Epidermal melanocyte (primary cell): ENCODE measurements around the gene FMN1.

Experiments
- DNase-seq: peaks from one replicate; pipeline ENCODE4 v3.0.0; 2011; ENCODE audit warnings: low spot score; ENCODE audit not compliant: insufficient read length

The FMN1 gene

DNA sequence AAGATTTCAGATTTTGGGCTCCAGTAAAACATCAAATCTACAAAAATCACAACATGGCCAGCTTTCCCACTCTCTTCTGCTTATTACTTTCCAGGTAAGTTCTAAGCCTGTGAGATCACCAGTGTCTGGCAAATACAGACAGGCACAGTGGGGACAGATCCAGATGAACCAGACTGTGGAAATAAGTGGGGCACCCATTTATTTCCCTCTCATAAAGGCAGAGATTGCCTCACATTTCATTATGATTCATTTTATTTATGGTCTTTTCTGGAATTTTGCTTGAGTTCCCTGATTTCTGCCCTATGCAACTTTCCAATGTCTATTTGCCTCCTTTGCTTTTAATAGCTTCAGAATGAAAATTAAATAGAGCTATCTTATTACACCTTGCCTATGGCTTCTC is 409.9 kb downstream of the FMN1 start:
- DNase-seq = no peak

DNA sequence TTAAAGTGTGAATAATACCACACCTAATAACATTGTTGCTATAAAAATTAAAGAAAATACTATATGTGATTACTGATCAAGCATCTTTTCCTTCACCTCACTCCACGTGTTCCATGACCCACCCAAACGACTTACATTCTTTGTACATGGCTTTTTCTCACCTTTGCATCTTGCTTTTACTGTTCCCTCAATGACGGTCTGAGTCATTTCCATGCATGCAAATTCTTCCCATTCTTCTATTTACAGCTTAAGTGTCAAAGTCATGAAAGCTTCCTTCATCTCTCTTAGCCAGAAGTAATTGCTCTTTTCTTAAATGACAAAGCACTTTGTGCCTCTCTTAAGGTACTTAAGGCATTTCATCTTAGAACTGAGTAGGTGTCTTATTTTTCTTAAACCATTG is 412.7 kb downstream of the FMN1 start:
- DNase-seq = no peak

DNA sequence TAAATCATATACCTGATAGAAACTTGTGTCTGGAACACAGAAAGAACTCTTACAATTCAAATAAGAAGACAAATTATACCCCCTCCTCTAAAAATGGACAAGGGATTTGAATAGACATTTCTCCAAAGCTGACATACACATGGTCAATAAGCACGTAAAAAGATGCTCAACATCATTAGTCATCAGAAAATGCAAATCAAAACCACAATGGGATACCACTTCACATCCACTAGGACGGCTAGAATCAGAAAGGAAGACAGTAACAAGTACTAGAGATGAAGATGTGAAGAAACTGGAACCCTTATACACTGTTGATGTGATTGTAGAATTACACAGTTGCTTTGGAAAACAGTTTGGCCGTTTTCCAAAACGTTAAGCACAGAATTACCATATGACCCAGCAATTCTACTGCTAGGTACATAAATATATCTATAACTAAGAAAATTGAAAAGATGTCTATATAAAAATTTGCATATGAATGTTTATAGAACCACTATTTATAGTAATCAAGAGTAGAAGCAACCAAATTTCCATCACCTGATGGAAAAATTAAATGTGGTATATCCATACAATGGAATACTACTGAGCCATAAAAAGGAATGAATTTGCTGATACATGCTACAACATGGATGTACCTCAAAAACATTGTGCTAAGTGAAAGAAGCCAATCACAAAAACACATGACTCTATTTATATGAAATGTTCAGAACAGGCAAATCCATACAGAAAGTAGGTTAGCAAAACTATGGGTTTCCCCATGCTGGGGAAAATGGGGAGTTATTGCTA is 415.9 kb downstream of the FMN1 start:
- DNase-seq = no peak

DNA sequence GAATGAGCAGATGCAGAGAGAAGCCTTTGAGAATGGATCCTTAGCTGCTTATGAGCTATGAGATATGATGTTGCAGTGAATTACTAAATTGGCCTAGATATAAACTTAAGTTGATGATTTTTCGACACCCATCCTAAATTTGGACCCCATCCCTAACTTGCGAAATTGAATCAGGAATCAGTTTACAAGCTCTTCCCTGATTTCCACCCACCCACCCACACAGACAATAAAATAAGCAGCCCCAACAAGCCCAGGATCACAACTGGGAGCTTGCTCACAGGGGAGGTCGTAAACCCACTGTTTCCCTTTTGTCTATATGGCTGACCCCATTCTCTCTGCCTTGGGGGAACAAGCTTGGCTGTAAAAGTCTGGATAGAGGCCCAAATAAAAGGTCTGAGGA is 419.4 kb downstream of the FMN1 start:
- DNase-seq = no peak

DNA sequence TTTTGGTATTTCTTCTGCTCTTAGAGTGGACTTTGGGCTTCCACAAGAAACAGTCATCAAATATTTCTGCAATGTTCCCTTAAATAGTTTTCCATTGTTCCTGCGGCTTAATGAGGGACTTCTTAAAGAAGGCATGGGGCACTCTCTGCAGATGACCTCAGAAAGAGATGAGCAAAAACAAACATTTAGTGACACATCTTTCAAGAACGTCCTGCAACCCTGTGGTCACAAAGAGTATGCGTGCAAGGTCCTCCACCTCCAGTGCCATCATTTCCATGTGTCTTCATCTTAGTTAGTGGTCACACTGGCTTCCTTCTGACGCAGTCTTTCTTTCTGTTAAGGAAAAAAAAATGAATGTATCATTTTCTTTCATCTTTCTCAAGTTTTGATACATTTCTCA is 420.5 kb downstream of the FMN1 start:
- peak; percentile 28 for DNase-seq

DNA sequence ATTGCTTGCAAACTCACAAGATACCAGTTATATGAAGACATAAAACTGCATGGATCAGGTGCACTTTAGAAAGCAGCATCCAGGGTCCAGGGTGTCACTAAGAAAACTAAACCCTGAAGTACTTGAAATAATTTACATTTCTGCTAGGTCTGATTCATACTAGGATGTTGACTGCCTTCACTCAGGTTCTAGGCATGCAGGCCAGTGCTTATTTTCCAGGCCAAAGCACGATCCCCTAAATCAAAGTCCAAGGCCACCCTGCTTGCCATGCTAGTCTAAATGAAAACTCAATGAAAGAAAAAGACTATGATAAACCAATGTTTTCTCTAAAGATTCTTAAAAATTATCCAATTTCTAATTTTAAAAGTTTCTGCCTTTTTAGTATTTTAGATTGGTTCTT is 427.3 kb downstream of the FMN1 start:
- no peak for DNase-seq

DNA sequence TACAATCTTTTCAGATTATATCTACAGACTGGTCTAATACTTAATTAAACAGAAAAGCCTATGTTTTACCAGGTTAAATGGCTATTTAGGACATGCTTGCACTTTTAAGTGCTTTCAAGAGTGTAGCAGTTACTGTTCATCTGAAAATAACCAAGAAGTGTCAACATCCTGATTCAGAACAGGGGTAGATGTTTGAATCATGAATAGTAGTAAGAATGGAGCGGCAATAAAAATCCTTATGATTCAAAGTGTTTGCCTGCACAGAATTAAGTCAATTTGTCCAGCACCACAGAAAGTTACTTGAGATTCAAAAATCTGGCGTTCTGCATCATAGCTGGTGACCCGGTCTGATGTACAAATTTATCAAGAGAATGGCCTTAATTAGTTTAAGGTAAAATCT is 428.4 kb downstream of the FMN1 start:
- no peak for DNase-seq

DNA sequence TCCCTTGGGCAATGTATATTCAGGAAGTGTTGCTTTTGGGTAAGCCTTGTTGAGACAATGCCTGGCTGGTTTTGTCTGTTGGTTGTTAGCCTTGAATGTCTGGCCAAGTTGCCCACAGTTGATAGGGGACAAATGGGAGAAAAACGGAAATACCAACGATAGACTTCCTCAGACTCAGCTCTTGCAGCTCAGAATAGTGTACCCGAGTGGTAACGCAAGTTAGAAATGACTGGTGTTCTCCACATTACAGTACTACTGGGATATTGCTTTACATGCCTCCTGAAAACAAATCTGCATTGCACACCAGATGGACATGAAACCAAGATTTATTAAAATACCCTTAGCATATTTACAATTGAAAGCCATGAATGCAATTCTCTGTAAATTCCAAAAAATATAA is 429.3 kb downstream of the FMN1 start:
- DNase-seq = no peak

DNA sequence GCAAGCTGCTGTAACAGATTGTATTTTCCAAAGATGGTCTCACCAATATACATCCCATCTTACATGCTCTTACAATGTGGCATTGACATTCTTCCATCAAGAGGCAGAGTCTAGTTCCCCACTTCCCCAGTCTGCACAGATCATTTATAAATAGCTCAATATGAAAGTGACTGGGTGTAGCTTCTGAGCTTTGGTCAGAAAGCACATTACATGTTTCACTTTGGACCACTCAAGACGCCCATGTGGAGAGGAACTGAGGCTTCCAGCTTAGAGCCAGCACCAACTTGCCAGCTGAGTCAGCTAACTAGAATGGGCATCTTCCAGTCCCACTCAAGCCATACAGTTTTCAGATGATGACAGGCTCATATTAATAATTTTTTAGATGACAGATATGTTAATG is 431.2 kb downstream of the FMN1 start:
- no peak for DNase-seq

DNA sequence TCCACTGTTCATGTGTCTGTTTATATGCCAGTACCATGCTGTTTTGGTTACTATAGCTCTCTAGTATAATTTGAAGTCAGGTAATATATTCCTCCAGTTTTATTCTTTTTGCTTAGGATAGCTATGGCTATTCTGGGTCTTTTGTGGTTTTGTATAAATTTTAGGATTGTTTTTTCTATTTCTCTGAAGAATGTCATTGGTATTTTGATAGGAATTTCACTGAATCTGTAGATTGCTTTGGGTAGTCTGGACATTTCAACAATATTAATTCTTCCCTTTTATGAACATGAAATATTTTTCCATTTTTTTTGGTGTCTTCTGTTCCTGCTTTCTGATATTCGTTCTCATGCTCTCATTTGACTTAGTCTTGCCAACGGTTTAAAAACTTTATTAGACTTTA is 437.1 kb downstream of the FMN1 start:
- DNase-seq = no peak

DNA sequence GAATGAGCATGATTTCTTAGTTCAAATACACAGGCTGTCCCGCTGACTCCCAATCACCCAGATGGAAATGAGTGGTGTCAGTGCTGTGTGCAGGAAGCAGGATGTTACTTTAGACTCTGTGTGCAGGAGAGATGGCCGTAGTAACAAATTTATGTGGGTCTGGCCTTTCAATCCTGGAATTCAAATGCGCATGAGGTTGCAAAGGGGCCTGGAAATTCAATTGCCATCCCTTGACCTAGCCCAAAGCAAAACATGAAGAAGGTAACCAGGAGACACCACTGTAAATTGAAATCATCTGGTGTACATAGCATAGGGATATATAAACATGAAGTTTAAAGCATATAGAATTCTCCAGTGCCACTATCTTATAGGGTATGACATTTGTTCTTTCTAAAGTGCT is 443.5 kb downstream of the FMN1 start:
- DNase-seq = no peak

DNA sequence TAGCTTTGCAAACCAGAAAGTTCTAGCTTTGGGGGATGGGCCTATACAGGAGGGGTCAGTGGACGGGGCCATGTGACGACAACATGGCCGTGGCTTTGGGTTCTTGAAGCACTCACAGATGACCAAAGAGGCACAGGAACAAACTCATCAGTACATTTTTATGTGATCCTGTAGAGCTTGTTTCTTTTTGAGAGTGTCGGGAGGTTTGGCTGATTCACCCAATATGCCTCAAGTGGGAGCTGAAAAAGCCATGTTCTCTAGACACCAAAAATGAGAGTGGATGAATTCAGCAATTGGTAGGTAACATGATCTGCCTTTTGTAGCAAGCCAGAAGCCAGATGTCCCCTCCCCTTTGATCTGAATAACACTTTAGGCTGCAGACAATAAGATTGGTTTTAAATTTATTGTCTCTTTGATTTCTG is 446.6 kb downstream of the FMN1 start:
- DNase-seq = no peak

DNA sequence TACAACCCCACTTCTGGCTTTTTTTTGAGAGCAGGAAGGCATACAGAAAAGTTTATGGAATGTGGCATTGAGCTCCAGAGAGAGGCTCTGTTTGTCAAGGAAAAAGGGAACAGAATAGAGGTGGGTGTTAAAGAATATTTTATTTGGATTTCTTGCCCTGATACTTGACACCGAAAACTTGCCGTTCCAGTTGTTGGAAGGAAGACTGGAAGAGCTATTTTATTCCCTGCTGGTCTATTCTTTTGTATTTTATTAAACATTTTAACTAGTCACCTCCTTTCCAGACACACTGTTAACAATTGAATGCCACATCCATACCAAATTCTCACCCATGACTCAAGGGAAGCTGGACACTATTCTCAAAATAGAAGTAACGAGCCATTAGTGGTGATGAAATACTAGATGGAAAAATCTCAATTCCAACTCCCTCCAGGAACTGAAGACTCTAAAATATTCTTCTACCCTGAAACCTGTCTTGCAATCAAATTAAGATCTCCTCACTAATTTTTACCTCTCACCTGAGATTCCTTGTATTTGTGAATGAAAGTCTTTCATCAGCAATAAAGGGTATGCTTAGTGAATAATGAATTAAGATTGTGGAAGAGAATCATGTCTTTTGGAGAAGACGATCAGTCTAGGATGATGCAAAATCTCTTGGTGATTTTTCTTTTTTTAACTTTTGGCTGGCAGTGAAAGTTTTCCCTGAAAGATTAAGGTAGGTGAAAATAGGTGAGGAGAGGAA is 448.2 kb downstream of the FMN1 start:
- DNase-seq = no peak

DNA sequence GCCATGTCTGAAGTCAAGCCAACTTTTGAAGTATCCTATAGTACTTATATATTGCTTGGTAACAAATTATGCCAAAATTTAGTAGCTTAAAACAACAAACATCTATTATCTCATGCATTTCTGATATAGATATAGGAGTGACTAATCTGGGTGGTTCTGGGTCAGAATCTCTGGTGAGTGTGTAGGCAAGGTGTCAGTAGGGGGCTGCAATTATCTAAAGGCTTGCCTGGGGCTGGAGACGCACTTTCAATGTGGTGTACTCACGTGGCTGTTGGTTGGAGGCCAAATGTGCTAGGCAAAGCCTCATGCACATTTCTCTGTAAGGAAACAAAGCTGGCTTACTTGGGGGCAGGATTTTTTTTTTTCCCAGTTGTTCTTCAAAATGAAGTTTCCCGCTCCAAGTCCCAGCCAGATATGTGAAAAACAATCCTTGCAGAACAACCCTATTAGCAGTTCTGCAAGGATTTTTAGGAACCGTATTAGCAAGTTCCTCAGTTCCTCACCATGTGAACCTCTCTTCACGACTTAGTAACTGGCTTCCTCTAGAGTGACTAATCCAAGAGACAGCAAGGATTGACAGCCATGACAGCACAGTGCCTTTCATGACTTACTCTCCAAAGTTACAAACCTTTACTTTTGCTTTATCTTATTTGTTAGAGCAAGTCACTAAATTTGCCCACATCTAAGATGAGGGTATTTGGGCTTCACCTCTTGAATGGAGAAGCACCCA is 450.9 kb downstream of the FMN1 start:
- DNase-seq = no peak

DNA sequence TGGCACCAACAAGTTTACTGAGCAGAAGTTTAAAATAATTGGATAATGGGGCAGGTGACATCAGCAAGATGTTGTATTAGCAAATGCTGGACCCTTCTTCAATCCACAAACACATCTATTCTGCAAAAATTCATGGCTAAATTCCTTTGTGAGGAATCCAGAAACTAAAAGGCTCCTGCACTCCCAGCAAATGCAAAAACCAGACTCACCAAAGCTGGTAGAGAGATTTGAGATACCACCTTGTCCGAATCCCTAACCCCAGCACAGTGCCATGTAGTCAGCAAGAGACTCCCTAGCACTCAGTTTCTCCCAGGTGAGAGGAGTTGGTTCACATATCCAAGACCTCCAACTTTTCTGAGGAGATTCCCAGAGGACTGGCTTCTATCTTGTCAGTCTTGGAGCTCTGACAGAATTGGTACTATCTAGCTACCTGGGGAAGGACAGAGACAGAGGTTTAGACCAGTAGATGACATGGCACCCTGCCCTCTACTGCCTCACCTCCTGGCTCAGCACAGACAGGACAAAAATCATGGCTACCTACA is 454.9 kb downstream of the FMN1 start:
- DNase-seq = no peak

DNA sequence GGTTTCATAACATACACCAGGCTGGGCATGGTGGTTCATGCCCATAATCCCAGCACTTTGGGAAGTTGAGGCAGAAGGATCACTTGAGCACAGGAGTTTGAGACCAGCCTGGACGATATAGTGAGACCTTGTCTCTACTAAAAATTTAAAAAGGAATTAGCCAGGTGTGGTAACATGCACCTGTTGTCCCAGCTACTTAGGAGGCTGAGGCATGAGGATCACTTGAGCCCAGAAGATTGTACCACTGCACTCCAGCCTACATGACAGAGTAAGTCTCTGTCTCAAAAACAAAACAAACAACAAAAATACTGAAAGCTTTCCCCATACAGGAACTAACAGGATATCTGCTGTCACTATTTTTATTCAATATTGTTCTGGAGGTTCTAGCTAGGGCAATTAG is 455.8 kb downstream of the FMN1 start:
- DNase-seq = no peak

DNA sequence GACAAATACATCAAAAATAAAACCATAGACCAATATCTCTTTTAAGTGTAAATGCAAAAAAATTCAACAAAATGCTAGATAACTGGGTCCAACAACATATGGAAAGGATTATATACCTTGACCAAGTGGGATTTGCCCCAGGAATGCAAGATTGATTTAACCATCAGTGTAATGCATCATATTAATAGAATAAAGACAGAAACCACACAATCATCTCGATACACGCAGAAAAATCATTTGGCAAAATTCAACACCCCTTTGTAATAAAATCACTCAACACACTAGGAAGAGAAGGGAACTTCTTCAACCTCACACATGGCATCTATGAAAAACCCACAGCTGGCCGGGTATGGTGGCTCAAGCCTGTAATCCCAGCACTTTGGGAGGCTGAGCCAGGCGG is 457.2 kb downstream of the FMN1 start:
- DNase-seq = no peak

DNA sequence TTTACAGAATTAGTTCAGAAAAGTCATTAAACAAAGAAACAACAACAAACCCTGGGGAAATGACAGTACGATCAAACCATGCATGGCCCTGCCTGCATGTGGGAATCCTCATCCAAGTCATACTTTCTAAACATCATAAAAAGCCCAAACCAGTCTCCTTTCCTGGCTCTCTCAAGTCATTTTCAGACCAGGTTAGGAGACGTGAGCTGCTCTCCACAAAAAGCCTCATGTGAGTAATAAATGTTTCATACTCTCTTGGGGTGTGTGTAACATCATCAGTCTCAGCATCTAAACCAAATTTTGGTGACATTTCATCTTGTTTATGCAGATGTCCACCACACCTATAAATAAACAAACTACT is 457.8 kb downstream of the FMN1 start:
- DNase-seq = no peak

DNA sequence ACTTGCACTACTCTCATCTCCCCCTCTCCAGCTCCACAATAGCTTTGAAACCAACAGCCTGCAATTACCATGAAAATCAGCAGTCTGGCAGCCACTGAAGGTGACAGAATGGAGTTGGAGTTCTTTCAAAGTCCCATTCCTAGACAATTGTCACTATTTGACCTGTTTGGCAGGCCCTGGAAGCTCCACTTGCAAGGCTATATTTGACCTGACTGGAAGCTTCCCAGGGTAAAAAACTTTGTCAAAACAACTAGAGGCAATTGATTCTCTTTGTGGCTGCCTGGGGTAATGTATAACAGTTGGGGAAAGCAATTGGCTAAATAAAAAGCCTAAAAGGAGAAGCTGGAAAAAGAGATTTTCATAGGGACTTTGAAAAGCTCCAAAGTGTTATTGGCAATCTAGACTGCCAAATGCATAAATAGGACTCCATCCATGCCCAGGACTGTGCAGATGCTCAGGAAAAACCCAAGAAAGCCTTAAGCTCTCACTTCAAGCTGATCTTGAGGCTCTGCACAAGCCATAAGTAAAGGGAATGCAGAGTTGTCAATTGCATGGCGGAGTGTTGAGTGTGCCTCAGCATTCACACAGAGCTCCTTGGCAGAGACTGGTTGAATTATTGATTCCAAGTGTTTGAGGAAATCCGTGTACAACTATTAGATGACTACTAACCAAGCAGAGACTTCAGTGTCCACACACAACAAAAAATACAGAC is 458.4 kb downstream of the FMN1 start:
- DNase-seq = no peak

DNA sequence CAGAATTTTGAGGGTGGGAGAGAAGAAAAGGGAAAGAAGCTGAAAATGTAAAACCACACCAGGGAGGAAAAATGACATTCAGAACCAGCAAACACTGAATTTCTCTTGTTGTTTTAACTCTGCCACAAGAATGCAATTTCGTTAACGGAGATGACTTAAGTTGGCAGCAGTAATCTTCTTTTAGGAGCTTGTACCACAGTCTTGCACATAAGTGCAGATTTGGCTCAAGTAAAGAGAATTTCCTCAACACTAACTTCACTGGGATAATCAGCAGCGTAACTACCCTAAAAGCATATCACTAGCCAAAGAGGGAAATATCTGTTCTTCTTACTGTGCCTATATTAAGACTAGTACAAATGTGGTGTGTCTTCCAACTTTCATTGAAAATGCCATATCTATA is 461.2 kb downstream of the FMN1 start:
- no peak for DNase-seq

DNA sequence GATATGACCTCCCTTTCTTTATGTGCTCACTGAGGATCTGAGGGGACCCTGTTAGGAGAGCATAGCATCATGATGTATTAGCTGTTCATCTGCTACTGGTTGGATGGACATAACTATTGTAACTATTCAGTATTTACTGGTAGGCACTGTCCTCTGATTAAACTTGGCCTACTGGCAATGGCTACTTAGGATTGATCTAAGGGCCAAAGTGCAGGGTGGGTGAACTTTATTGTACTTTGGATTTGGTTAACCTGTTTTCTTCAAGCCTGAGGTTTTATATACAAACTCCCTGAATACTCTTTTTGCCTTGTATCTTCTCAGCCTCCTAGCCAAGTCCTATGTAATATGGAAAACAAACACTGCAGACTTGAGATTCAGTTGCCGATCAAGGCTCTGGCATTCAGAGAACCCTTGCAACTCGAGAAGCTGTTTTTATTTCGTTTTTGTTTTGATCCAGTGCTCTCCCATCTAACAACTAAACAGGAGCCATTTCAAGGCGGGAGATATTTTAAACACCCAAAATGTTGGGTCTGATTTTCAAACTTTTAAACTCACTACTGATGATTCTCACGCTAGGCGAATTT is 461.8 kb downstream of the FMN1 start:
- no peak for DNase-seq
